Bronchial epithelial cell (primary cell): Measurements from ENCODE around the gene S100A7. TPM values are rescaled to one million over a fixed set of nuclear protein-coding genes. Genes with fewer than 3 reads are reported as not detected.

Experiments
- DNase-seq: peaks from one replicate; pipeline ENCODE4 v3.0.0-alpha.2; 2010; ENCODE audit warnings: low read depth
- FAIRE-seq: peaks from 2 replicates; lab custom pipeline; 2011; peaks lifted over from hg19 to GRCh38; lab: Jason Lieb, UNC
- H3K27me3 ChIP-seq: 2 replicates; pipeline ENCODE4 v1.5.1; 2011; ENCODE audit warnings: low read length; ENCODE audit not compliant: control insufficient read depth, insufficient read depth
- H3K36me3 ChIP-seq: 2 replicates; pipeline ENCODE4 v1.5.1; 2011; ENCODE audit warnings: low read length; ENCODE audit not compliant: control insufficient read depth, insufficient read depth
- H3K4me3 ChIP-seq: 2 replicates; pipeline ENCODE4 v1.5.1; 2011; ENCODE audit warnings: mild to moderate bottlenecking, low read depth, low read length, control low read depth
- total RNA-seq: library from RNA; depleted of rRNA; stranded (reverse); fragments of >200 nt; gene quantifications from 2 replicates; pipeline ENCODE4 v1.2.1, GENCODE V29; 2014
- TF ChIP-seq, protein P1 (sequence below): IDR thresholded peaks from 2 replicates; pipeline ENCODE4 v1.5.1; 2011; ENCODE audit warnings: mild to moderate bottlenecking, moderate library complexity, low read length, control low read depth, inconsistent platforms; ENCODE audit not compliant: insufficient read depth, severe bottlenecking

Gene S100A7
- total RNA-seq, 1 donor from 2014 or later = not detected

DNA sequence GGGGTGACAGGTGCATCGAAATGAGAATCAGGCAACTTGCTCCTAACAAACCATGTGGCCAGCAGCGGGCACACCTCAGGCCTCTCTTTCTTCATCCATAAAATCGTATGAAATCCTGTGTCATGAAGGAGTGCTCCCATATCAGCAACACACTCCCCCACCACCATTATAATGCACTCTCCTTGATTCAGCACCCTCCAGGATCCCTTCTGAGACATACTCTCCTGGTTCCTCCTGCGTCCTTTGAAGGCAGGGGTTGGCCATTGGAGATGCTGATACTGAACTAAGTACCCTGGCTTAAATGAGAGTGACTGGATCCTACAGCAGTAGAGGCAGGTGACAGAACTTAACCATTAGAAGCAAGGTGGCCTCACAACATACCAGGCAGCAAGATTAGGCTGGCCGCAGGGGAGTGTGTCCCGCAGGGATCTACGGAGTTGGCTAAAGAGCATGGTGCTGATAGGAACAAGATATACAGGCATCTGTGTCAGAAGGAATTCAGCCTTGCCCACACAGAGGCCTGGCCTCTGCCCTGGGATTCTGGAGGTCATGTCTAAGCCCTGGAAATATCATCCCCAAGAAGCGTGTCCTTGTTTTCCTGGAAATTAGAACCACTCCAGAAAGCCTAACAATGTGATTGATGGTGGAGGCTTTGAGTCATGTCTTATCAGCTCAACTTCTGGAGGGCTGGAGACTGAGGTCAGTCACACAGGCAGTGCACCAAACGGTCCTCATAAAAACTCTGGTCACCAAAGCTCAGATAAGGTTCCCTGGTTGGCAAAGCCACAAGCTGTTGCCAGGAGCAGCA, 27.4 kb downstream of the S100A7 start:
- Histone ChIP-seq H3K4me3 (no peak overlapping the region), H3K36me3 (no peaks in the 10 kb centered on the region), H3K27me3 (peaks cover 9% of the 10 kb centered on the region)
- FAIRE-seq (no peak), DNase-seq (no peak)
- TF ChIP-seq, protein P1, sequence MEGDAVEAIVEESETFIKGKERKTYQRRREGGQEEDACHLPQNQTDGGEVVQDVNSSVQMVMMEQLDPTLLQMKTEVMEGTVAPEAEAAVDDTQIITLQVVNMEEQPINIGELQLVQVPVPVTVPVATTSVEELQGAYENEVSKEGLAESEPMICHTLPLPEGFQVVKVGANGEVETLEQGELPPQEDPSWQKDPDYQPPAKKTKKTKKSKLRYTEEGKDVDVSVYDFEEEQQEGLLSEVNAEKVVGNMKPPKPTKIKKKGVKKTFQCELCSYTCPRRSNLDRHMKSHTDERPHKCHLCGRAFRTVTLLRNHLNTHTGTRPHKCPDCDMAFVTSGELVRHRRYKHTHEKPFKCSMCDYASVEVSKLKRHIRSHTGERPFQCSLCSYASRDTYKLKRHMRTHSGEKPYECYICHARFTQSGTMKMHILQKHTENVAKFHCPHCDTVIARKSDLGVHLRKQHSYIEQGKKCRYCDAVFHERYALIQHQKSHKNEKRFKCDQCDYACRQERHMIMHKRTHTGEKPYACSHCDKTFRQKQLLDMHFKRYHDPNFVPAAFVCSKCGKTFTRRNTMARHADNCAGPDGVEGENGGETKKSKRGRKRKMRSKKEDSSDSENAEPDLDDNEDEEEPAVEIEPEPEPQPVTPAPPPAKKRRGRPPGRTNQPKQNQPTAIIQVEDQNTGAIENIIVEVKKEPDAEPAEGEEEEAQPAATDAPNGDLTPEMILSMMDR = no peak

GRCh38 chr1:153431928-153432327, 28.5 kb downstream of the S100A7 start:
- TF ChIP-seq, protein P1 = no peak
- FAIRE-seq (no peak), DNase-seq (peak; percentile 13)
- Histone ChIP-seq H3K36me3 (no peaks in the 10 kb centered on the region), H3K4me3 (no peak overlapping the region), H3K27me3 (peaks cover 9% of the 10 kb centered on the region)

GRCh38 chr1:153431427-153431826, 29.0 kb downstream of the S100A7 start:
- FAIRE-seq (no peak), DNase-seq (no peak)
- peaks cover 9% of the 10 kb centered on the region for H3K27me3 ChIP-seq
- TF ChIP-seq, protein P1 = no peak
- H3K36me3 ChIP-seq = no peaks in the 10 kb centered on the region
- H3K4me3 ChIP-seq = no peak overlapping the region

DNA sequence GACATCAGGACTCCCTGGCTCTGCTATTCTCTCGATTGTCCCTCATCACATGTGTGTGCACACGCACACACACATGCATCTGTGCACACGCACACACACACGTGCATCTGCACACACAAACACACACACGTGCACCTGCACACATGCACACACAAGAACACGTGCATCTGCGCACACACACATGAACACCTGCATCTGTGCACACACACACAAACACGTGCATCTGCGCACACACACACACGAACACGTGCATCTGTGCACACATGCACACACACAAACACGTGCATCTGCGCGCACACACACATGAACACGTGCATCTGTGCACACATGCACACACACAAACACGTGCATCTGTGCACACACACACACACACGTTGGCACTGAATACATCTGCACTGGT, 29.4 kb downstream of the S100A7 start:
- TF ChIP-seq, protein P1 = no peak
- Histone ChIP-seq H3K27me3 (peaks cover 9% of the 10 kb centered on the region), H3K4me3 (no peak overlapping the region), H3K36me3 (no peaks in the 10 kb centered on the region)
- DNase-seq = no peak
- peak; percentile 93 for FAIRE-seq

DNA sequence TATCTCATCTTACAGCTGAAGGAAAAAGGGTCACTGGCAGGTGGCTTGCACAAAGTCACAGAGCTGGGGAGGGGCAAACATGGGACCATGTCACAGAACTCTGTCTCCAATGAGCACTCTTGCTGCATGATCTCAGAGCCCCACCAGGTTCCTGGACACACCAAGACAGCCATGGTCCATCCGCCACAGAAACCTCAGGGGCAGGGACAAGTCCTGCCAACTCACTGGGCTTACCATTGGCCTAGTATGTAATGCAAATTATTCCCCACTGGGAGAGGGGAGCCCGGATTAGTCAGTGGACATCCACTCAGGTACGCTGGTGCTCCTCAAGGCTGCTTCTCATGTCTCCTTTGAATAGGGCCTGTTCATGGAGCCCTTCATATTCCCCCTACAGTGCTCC, 29.9 kb downstream of the S100A7 start:
- Histone ChIP-seq H3K4me3 (no peak overlapping the region), H3K36me3 (no peaks in the 10 kb centered on the region), H3K27me3 (peaks cover 9% of the 10 kb centered on the region)
- TF ChIP-seq, protein P1 = no peak
- FAIRE-seq (no peak), DNase-seq (no peak)
